GM21381 (cell line): ENCODE measurements around the gene POC1A.

ENCODE experiments used
- ATAC-seq: cut with Tn5 transposase; IDR thresholded peaks from one replicate; pipeline ENCODE4 v1.9.1; 2021; ENCODE audit warnings: mild to moderate bottlenecking, moderate library complexity; ENCODE audit not compliant: unreplicated experiment

Gene POC1A

DNA sequence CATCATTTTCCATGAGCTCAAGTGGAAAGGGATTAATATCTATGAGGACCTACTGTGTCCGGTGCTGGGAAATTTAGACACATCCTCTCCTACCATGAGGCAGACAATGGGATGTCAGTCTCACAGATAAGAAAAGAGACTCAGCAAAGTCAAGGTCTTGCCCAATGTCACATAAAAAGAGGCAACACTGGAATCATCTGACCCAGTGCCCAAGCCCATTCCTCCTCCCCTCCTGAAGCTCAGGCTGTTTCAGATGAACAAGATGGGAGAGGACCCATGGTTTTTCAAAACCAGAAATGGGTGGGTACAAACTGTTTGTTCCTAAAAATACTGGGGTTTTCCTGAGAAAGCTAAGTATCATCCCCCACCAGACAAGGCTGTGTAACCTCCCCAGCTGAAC, 22.2 kb downstream of the POC1A start:
- no peak for ATAC-seq

DNA sequence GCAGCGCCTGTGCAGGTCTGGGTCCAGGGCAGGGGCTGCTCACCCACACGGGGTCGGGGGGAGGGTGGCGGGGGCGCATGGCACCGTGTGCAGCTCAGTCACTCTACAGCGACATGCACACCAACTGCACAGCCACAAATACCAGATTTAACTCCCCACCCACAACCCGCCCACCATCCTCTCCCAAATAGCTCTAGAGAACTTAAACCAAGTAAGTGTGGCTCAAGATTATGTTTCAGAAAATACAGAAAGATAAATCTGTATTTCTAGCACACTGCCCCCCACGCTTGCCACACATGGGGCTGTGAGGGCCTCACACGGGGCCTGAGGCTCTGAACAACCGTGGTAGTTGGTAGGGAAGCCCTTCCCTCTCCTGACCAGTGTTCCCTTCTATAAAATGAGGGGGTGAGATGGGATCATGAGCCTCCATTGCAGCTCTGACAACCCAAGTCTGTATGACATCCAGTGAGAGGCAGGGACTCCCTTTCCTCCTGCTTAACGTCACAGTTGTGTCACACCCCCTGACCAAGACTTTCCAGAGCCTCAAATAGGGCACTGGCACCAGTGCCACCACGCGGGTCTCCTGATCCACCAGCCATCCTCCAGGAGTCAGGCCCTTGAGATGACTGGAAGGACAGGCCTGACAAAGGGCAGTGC, 23.1 kb downstream of the POC1A start:
- no peak for ATAC-seq

DNA sequence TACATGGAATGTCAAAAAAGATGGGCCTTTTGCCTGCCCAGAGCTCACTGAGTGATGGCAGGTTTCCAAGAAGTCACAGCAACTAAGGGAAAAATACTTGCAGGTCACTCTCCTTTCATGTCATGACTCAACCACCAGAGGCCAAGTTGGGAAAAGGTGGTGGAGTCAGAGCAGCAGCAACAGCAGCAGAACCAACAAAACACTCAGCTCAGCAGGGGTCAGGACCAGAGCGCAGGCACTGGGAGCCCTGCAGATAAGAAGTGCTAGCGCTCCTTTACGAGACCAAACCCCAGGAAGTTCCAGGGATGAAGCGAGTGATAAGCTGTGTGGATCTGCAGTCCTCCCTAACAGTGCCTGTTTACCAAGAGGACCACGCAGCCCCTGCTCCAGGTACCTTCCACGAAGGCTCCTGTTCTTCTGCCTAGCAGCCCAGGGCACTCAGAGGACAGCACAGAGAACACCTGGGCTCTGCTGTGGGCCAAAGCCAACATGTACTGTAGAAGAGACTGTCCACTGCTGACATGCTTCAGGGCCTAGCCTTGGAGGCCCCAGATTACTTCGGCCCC, 26.0 kb downstream of the POC1A start:
- ATAC-seq: no peak

DNA sequence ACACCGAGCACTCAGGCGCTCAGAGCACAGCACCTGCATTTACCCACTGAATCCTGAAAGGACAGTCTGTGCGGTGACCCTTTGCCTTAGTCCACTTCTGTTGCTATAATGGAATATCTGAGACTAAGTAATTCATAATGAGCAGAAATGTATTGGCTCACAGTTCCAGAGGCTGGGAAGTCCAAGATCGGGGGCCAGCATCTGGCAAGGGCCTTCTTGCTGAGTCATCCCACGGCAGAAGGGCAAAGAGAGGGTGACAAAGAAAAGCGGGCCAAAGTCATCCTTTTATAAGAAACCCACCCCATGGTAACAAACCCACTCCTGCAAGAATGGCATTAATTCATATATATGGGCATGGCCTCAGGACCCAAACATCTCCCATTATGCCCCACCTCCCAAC, 27.7 kb downstream of the POC1A start:
- ATAC-seq: no peak

DNA sequence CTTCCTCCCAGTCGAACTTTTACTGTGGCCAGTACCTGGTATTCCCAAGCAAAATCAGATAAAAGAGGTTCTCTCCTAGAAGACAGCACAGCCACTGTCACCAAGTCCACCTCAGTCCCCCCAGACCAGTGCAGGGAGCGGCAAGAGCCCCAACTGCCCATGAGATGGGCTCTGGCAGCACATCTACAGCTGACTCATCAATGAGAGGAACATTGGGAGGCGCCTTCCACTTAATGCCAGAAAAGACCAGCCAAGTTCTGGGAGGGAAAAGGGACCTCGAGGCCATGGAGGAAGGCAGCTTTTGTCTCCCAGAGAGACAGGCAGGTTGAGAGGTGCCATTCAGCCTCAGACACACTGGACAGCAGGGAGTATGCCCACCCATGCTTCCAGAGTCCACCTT, 28.2 kb downstream of the POC1A start:
- no peak for ATAC-seq

DNA sequence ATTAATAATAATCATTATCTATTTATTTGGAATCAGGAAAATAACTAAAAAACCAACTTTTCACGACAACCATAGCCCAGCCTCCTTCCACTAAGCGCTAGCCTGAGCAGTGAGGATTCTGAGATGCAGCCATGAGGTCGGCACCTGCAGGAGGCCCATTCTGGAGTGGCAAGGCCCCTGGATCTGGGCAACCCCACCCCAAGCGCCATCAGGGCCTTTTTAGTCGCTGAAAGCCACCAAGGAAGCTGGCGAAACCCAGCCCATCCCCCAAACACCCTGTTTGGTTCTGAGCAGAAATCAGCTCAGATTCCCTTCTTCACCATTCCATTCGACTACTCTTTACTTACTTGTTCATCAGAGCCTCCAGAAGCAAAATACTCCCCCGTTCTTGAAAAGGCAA, 29.5 kb downstream of the POC1A start:
- ATAC-seq: no peak

DNA sequence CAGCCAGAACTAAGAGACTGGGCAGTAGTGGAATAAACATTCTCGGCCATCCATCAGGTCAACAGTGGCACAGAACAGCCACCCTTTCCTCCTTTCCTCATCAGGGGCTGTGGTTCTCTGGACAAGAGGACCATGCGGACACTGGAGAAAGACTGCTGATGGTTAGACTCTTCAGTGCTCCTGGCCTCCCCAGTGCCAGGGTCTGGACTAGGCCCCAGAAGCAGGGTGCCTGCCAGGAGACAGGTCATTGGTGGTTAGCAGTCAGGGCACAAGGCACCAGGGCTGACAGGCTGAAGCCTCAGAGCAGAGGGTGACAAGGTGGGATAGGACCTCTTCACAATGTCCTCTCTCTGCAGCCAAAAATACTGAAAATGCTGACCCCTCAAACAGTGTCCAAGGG, 30.1 kb downstream of the POC1A start:
- ATAC-seq: no peak

DNA sequence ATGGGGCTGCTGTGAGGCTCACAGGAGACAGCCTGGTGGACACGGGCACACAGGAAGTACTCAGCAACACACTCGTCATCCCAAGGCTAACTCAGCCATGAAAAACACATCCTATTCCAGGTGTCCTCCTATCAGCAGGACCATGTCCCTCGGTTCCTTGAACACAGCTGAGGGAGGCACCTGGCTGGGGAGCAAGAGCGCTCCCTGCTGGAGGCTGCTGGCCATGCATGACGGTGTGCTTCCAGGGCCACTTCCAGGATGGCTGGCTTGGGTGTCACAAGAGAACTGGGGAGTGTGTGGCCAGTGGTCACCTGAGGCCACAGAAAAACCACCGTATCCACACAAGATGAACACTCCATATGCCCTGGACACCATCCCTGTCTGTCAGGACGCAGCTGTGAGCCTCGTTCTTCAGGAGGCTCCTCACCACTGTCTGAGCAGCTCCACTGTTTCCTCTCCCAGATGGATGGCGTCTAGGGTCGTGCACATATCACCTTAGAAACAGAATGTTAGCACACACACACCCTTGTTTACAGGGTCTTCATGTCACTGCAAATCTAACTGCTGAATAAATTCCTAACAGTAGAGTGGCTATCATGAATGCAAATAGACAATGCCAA, 31.0 kb downstream of the POC1A start:
- no peak for ATAC-seq

DNA sequence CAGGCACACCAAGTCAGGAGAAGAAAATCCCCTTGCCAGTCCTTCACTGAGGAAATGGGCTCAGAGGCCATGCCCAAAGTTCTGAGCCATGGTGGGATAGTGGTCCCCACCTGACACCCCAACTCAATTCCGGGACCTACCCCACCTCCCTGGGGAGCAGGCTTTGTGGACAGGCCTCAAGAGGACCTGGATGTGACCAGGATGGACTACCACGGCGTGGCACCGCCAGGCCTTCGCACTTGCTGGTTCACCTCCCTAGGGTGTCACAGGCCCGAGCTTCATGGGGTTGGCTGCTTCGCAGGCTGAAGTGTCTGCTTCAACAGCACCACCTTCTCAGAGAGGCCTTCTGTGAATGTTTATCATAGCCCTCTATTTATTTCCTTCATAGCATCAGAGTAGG, 31.7 kb downstream of the POC1A start:
- no peak for ATAC-seq

DNA sequence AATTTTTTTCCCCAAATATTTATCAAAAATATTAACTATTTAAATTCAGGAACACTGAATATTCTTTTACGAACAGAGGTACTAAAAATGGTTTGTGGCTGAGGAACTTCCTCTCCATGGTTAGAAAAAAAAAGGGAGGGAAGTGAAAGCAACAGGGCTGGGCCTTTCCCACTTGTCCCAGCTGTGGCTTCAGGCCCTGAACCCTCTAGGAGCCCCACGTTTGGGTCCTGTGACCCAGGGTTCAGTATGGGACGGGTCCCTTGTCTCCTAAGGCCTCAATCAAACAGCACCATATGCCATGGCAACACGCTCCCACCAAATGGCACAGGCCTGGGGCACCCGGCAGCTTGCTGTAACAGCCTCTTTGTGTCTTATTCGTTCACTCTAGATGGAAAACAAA, 32.4 kb downstream of the POC1A start:
- no peak for ATAC-seq

DNA sequence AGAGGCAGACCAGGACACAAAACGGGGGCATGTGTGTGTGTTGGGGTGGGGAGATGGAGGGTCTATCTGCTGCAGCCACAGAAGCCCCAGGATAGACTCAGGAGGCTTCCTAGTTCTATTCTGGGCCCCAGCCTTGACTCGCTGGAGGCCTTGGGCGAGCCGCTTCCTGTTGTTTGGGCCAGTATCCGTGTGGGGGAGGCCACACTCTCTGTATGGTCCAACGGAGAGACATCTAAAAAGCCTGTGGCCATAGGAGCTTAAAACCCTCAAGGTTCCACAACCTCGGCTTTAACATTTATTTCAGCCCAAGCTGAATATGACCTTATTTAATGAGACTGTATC, 32.8 kb downstream of the POC1A start:
- ATAC-seq: no peak

DNA sequence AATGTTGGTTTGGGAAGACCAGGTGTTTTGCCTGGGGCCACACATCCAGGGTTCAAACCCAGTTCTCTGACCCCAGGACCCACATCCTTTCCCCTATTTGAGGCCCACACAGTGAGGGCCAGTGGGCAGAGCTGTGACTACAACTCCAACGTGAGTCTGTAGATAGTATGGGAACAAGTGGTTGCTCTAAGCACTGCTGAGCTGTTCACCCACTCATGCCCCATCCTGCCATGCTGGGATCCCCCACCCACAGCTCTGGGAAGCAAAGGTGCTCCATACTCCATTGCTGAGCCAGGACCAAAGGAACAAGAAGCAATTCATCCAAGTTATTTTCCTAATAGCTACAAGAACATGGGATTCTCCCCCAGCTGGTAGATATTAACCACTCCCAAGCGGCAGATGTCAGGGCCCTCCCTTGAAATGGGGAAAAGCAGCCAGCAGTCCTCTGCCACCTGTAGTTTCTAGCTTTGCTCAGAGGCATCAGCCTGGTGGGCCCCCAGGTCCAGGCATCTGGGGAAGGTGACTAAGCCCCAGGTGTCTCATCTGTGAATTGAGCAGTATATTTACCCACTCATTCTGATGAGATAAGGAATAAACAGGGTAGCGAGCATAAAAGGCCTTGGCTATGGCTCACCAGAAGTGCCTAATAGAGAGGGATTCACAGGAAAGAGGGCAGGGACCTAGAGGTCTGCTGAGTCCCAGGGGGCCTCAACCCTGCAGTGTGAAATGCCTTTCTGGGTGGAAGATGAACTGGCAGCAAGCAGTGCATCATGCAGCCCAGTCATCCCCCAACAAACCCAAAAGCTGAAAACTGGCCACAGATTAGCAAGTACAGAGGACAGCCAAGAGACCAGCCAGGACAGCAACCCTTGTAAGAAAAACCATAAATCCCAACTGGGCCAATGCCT, 33.4 kb downstream of the POC1A start:
- no peak for ATAC-seq

DNA sequence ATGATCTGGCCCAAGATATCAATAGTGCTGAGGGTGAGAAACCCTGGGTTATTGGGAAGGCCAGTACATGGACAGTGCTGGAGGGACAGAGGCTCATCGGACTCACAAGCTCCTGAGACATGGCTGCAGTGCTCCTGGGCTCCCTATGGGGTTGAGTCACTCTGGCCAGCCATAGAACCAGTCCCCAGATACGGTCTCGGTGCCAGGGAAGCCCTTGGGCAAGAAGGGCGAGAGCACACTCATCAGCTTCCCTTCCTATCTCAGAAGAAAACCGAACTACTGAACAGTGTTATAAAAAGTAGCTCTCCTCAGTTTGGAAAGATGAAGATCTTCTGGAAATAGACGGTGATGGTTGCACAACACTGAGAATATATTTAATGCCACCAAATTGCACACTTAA, 34.4 kb downstream of the POC1A start:
- no peak for ATAC-seq

DNA sequence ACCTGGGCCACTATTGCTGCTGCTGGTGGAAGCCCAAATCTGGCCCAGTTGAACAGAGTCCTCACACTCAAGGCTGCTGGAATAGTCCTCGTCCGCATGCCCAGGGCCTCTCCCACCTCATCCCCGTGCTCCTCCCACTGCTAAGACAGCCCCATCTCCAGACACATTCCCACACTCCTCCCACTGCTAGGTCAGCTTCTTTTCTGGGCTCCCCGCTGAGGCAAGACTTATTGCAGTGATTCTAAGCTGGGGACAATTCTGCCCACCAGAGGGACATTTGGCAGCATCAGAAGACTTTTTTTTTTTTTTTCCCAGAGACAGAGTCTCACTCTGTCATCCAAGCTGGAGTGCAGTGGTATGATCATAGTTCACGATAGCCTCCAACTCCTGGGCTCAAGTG, 35.1 kb downstream of the POC1A start:
- no peak for ATAC-seq

DNA sequence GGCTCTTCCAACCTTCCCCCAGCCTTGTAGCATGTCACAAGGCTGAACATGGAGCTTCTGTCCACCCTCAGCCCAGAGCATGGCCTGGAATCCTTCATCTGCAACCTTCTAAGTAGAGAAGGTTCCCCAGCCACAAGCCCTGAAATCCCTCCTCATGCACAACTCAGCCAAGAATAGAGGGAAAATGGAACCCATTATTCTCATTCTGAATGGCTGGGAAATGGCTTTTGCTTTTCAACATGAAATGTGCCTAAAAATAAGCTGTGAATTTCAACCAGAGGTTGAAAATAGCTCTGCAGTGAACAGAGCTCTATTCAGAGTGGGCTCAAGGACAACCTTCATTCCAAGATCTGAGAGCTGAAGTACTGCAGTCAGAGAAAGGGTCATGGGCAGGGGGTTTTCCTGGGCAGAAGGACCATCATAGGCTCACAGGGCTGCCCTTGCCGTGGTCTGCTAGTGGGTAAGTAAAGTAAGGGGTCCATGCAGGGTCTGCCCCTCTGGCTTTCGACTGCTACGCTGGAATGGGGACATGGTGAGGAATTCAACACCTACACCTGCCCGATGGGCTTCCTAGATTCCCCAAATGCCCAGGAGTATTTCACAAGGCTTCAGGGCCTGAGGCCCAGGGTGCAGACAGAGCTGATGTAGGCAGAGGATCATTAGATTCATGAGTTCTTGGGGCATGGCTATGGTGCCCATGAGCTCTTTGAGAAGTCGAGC, 35.9 kb downstream of the POC1A start:
- no peak for ATAC-seq

DNA sequence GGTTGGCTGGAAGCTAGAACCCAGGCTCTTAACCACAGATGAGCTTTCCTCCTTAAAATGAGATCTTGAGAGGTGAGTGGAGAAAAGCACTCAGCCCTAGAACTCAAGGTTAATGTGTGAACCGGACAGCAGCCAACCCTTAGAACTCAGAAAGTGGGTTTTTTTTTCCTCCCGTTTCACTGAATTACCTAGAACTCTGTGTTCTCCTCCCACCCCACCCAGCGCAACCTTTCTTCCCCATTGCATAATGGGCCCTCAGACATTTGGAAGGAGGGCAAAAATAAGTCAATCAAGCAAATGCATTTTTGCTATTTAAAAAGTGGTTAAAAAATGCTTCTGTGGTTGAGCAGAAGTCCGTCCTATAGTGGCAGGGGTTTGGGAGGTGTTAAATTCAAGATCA, 36.7 kb downstream of the POC1A start:
- no peak for ATAC-seq

DNA sequence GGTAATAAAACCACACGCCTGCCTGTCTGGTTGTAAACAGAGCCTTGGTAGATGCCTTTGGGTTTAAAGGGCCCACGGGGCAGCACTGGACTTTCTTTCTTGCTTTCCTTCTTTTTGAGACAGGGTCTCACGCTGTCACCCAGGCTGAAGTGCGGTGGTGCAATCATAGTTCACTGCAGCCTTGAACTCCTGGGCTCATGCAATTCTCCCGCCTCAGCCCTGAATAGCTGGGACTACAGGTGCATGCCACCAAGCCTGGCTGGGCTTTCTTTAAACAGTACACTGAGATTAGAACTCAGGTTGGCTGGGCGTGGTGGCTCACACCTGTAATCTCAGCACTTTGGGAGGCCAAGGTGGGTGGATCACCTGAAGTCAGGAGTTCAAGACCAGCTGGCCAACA, 42.2 kb downstream of the POC1A start:
- ATAC-seq: no peak

DNA sequence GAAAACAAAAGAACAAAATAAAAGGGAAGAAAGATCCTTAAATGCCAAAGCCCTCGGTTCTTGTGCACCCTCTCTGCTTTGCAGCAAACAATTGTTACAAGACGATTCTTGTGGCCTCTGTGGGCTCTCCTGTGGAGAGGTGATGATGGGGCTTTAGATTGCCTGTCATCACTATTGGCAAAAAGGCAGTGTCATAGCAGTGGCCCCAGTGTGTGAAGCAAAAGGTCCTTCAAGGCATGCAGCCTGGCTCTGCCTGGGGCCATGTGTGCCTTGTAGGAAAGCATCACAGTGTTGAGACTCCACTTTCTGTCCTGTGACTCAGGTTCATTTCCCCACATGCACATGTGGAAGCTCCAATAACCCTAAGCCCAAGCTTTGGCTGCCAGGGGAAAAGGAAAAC, 43.7 kb downstream of the POC1A start:
- no peak for ATAC-seq

DNA sequence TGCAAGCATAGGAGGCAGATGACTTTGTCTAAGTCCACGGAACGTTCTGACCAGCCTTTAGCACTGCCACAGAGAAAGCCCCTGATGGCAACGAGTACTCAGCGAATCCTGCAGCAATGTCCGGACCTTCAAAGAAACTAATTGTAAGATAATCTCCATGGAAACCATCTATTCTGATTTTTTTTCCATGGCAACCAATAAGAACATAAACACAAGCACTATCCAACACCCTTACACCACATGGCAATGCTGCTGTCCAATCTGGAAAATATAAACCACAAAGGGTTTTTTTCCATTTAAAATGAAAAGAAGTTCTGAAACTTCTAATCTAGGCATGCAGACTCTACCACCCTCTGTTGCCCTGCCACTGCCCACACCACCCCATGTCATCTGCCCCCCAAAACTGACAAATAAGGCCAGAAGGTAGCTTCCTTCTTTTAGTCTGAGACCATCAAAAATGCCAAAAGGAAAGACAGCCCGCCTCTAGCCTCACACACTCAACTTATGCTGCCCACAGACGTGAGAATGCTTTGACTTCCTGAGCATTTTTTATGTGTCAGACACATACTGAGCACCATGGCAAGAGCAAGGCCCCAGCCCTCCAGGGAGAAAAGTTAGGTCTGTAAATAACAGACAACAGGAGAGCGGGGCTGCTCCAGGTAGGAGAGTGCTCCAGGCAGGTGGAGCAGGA, 44.5 kb downstream of the POC1A start:
- no peak for ATAC-seq
